HEK293T (cell line): ENCODE data around the gene DTNB.

Experiments
- ARNT ChIP-seq: fragments of 450-650 bp; IDR thresholded peaks from 2 replicates; pipeline ENCODE4 v1.6.1; 2017; ENCODE audit warnings: mild to moderate bottlenecking
- BHLHE40 ChIP-seq: fragments of 450-650 bp; IDR thresholded peaks from 2 replicates; pipeline ENCODE4 v1.6.1; 2016; ENCODE audit warnings: mild to moderate bottlenecking, moderate library complexity, borderline replicate concordance
- CTBP1 ChIP-seq: fragments of 450-650 bp; IDR thresholded peaks from 2 replicates; pipeline ENCODE4 v1.6.1; 2016; ENCODE audit warnings: borderline replicate concordance
- ELF4 ChIP-seq: fragments of 450-650 bp; IDR thresholded peaks from 2 replicates; pipeline ENCODE4 v1.6.1; 2017; ENCODE audit warnings: antibody characterized with exemption
- FOXA1 ChIP-seq: fragments of 450-650 bp; IDR thresholded peaks from 2 replicates; pipeline ENCODE4 v1.6.1; 2016; ENCODE audit warnings: mild to moderate bottlenecking
- FOXK2 ChIP-seq: fragments of 450-650 bp; IDR thresholded peaks from 2 replicates; pipeline ENCODE4 v1.6.1; 2016; ENCODE audit warnings: mild to moderate bottlenecking
- FOXM1 ChIP-seq: fragments of 450-650 bp; IDR thresholded peaks from 2 replicates; pipeline ENCODE4 v1.6.1; 2017; ENCODE audit warnings: mild to moderate bottlenecking, borderline replicate concordance
- HDGF ChIP-seq: fragments of 450-650 bp; IDR thresholded peaks from 2 replicates; pipeline ENCODE4 v1.6.1; 2017; ENCODE audit warnings: antibody characterized with exemption, borderline replicate concordance
- LEF1 ChIP-seq: fragments of 450-650 bp; IDR thresholded peaks from 2 replicates; pipeline ENCODE4 v1.6.1; 2017; ENCODE audit warnings: mild to moderate bottlenecking, borderline replicate concordance
- NFRKB ChIP-seq: fragments of 450-650 bp; IDR thresholded peaks from 2 replicates; pipeline ENCODE4 v1.6.1; 2016; ENCODE audit warnings: mild to moderate bottlenecking, moderate library complexity
- SP1 ChIP-seq: fragments of 450-650 bp; IDR thresholded peaks from 2 replicates; pipeline ENCODE4 v1.6.1; 2017
- SUZ12 ChIP-seq: fragments of 450-650 bp; IDR thresholded peaks from 2 replicates; pipeline ENCODE4 v1.6.1; 2016; ENCODE audit warnings: mild to moderate bottlenecking
- TARDBP ChIP-seq: fragments of 450-650 bp; IDR thresholded peaks from 2 replicates; pipeline ENCODE4 v1.6.1; 2016
- ZNF384 ChIP-seq: fragments of 450-650 bp; IDR thresholded peaks from 2 replicates; pipeline ENCODE4 v1.6.1; 2016

- no peak for TF ChIP-seq SP1
- no peak for TF ChIP-seq NFRKB
- TF ChIP-seq FOXA1 = no peak
- no peak for TF ChIP-seq BHLHE40
- TF ChIP-seq ARNT = no peak
- no peak for TF ChIP-seq FOXK2
- TF ChIP-seq ZNF384 = no peak
- TF ChIP-seq SUZ12 = no peak
- no peak for TF ChIP-seq HDGF
- no peak for TF ChIP-seq LEF1
- TF ChIP-seq FOXM1 = no peak
- no peak for TF ChIP-seq TARDBP
- TF ChIP-seq ELF4 = no peak
- no peak for TF ChIP-seq CTBP1
Measured at GRCh38 chr2:25400576-25401216, 272.7 kb downstream of the DTNB start.
